ENCODE data around the gene POLE4.

POLE4 gene

GRCh38 chr2:74924463-74925265 lies 33.8 kb upstream of the POLE4 start:
- Histone ChIP-seq H3K4me1 (ENCODE audit: control insufficient read depth, insufficient read depth, low read length, poor library complexity, severe bottlenecking) (no peaks in the 10 kb centered on the region), H3K9me3 (ENCODE audit: control insufficient read depth, low read length) (no peaks in the 10 kb centered on the region), H3K4me3 (ENCODE audit: extremely low read depth, insufficient read depth, low read length, poor library complexity, severe bottlenecking) (no peak overlapping the region), H3K36me3 (ENCODE audit: control insufficient read depth, insufficient read depth, low read length) (no peaks in the 10 kb centered on the region), H3K27ac (ENCODE audit: low read depth, low read length, severe bottlenecking) (no peak overlapping the region)
- WGBS, 2 experiments (ENCODE audit: insufficient coverage in 2 of 2): 93 to 95% methylated on average over 6 to 7 of the region's 11 CpGs

- H3K36me3 ChIP-seq (ENCODE audit: control insufficient read depth, insufficient read depth, low read length): no peaks in the 10 kb centered on the region
- H3K27ac ChIP-seq (ENCODE audit: low read depth, low read length, severe bottlenecking): no peak overlapping the region
- WGBS, 2 experiments (ENCODE audit: insufficient coverage in 2 of 2): 50 to 73% methylated on average over 1 of the region's 2 CpGs
- H3K9me3 ChIP-seq (ENCODE audit: control insufficient read depth, low read length): no peaks in the 10 kb centered on the region
- H3K4me3 ChIP-seq (ENCODE audit: extremely low read depth, insufficient read depth, low read length, poor library complexity, severe bottlenecking): no peak overlapping the region
- H3K4me1 ChIP-seq (ENCODE audit: control insufficient read depth, insufficient read depth, low read length, poor library complexity, severe bottlenecking): no peaks in the 10 kb centered on the region
Measured at GRCh38 chr2:74925361-74925786, 33.1 kb upstream of the POLE4 start.

DNA sequence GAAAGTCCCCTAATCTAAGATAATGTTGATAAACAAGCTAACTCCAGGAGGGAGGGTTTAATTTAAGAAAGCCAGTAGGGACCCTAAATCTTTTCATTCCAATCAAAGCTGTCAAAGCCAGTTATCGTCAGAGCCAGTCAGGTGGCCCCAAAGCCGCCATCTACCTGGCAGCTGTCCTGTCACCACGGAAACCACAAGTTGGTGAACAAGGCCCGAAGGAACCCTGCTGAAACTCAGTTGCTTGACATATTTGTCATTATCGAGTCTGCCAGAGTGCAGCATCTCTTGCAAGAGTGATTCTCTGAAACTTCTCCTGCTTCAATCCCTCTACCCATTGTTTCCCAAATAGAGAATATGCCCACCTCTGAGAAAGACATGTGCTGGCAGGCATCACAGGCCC lies 30.8 kb upstream of the POLE4 start:
- H3K27ac ChIP-seq (ENCODE audit: low read depth, low read length, severe bottlenecking): no peak overlapping the region
- 87 to 89% methylated on average over 5 of the region's 5 CpGs for whole genome bisulfite sequencing, 2 experiments (ENCODE audit: insufficient coverage in 2 of 2)

GRCh38 chr2:74930811-74931486 lies 27.5 kb upstream of the POLE4 start:
- WGBS, 2 experiments (ENCODE audit: insufficient coverage in 2 of 2): 75 to 100% methylated on average over 4 to 6 of the region's 8 CpGs
- Histone ChIP-seq H3K4me1 (ENCODE audit: control insufficient read depth, insufficient read depth, low read length, poor library complexity, severe bottlenecking) (no peaks in the 10 kb centered on the region), H3K4me3 (ENCODE audit: extremely low read depth, insufficient read depth, low read length, poor library complexity, severe bottlenecking) (no peak overlapping the region), H3K36me3 (ENCODE audit: control insufficient read depth, insufficient read depth, low read length) (no peaks in the 10 kb centered on the region), H3K9me3 (ENCODE audit: control insufficient read depth, low read length) (no peaks in the 10 kb centered on the region), H3K27ac (ENCODE audit: low read depth, low read length, severe bottlenecking) (no peak overlapping the region)

More for the DNA sequence above, 30.8 kb upstream of the POLE4 start:
- no peaks in the 10 kb centered on the region for H3K36me3 ChIP-seq (ENCODE audit: control insufficient read depth, insufficient read depth, low read length)
- no peaks in the 10 kb centered on the region for H3K9me3 ChIP-seq (ENCODE audit: control insufficient read depth, low read length)
- no peak overlapping the region for H3K4me3 ChIP-seq (ENCODE audit: extremely low read depth, insufficient read depth, low read length, poor library complexity, severe bottlenecking)
- no peaks in the 10 kb centered on the region for H3K4me1 ChIP-seq (ENCODE audit: control insufficient read depth, insufficient read depth, low read length, poor library complexity, severe bottlenecking)

DNA sequence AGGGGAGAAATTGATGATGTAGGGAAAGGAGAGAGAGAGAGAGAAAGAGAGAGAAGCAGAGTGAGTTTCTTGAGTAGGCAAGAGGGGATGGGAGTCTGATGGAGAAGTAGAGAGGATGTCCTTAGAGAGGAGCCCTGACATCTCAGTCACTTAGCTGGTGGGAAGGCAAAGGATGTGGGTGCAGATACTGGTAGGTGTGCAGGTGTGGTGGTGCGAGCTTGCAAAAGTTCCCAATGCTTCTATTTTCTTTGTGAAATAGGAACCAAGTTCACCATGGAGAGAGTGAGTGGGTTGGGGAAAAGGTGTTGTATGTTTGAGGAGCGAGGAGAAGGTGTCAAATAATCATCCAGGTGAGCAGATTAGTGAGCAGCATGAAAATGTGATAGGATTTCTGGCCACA lies 26.5 kb upstream of the POLE4 start:
- H3K36me3 ChIP-seq (ENCODE audit: control insufficient read depth, insufficient read depth, low read length): no peaks in the 10 kb centered on the region
- no peak overlapping the region for H3K4me3 ChIP-seq (ENCODE audit: extremely low read depth, insufficient read depth, low read length, poor library complexity, severe bottlenecking)
- WGBS, 2 experiments (ENCODE audit: insufficient coverage in 2 of 2): 50 to 80% methylated on average over 1 of the region's 2 CpGs
- no peaks in the 10 kb centered on the region for H3K9me3 ChIP-seq (ENCODE audit: control insufficient read depth, low read length)
- H3K4me1 ChIP-seq (ENCODE audit: control insufficient read depth, insufficient read depth, low read length, poor library complexity, severe bottlenecking): no peaks in the 10 kb centered on the region
- H3K27ac ChIP-seq (ENCODE audit: low read depth, low read length, severe bottlenecking): no peak overlapping the region

- H3K36me3 ChIP-seq (ENCODE audit: control insufficient read depth, insufficient read depth, low read length): no peaks in the 10 kb centered on the region
- WGBS, 2 experiments (ENCODE audit: insufficient coverage in 2 of 2): 76 to 97% methylated on average over 3 of the region's 4 CpGs
- no peaks in the 10 kb centered on the region for H3K9me3 ChIP-seq (ENCODE audit: control insufficient read depth, low read length)
- no peaks in the 10 kb centered on the region for H3K4me1 ChIP-seq (ENCODE audit: control insufficient read depth, insufficient read depth, low read length, poor library complexity, severe bottlenecking)
- H3K4me3 ChIP-seq (ENCODE audit: extremely low read depth, insufficient read depth, low read length, poor library complexity, severe bottlenecking): no peak overlapping the region
- H3K27ac ChIP-seq (ENCODE audit: low read depth, low read length, severe bottlenecking): no peak overlapping the region
Measured at GRCh38 chr2:74935975-74936391, 22.5 kb upstream of the POLE4 start.

- no peaks in the 10 kb centered on the region for H3K9me3 ChIP-seq (ENCODE audit: control insufficient read depth, low read length)
- no peak overlapping the region for H3K4me3 ChIP-seq (ENCODE audit: extremely low read depth, insufficient read depth, low read length, poor library complexity, severe bottlenecking)
- WGBS, 2 experiments (ENCODE audit: insufficient coverage in 2 of 2): 100% methylated on average over 1 of the region's 6 CpGs
- H3K4me1 ChIP-seq (ENCODE audit: control insufficient read depth, insufficient read depth, low read length, poor library complexity, severe bottlenecking): no peaks in the 10 kb centered on the region
- H3K36me3 ChIP-seq (ENCODE audit: control insufficient read depth, insufficient read depth, low read length): no peaks in the 10 kb centered on the region
- no peak overlapping the region for H3K27ac ChIP-seq (ENCODE audit: low read depth, low read length, severe bottlenecking)
Measured at GRCh38 chr2:74937221-74937880, 21.1 kb upstream of the POLE4 start.

- Histone ChIP-seq H3K9me3 (ENCODE audit: control insufficient read depth, low read length) (no peaks in the 10 kb centered on the region), H3K4me1 (ENCODE audit: control insufficient read depth, insufficient read depth, low read length, poor library complexity, severe bottlenecking) (no peaks in the 10 kb centered on the region), H3K36me3 (ENCODE audit: control insufficient read depth, insufficient read depth, low read length) (no peaks in the 10 kb centered on the region), H3K4me3 (ENCODE audit: extremely low read depth, insufficient read depth, low read length, poor library complexity, severe bottlenecking) (no peak overlapping the region), H3K27ac (ENCODE audit: low read depth, low read length, severe bottlenecking) (no peak overlapping the region)
- 87 to 93% methylated on average over 3 to 4 of the region's 4 CpGs for WGBS, 2 experiments (ENCODE audit: insufficient coverage in 2 of 2)
Measured at GRCh38 chr2:74938264-74938663, 20.2 kb upstream of the POLE4 start.

DNA sequence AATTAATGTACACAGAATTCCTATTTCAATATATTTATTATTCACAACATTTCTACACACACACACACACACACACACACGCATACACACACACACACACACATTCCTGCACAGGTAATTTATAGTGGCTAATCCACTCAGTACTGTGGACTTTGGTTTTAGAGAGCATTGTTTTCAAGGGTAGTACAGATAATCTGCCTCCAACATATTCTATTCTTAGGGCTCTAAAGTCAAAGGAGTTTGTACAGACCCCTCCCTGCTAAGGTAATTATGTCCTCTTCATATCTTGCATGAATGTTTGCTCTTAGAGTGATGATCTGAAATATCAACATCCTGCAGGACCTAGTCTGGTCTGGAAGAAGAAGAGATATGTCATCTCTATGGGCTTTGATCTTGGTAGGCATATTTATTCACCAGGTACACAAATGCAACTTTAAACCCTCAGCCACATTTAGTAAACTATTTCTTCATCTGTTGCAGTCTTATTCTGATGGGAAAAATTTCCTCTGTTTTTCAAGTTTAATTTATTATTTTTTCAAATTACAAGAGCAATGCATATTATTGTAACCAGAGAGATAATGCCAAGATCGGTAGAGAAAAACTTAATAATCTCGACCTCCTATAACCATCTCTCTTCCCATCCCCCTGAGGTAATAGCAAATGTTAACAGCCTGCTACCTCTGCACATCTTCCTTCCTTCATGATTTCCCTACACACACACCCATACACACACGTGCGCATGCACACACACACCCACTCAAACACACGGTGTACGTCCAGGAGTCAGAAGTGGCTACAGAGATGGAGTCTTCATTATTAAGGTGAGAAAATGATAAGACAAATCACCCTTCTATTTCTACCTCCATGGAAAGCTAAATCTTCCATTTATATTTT lies 18.3 kb upstream of the POLE4 start:
- 90 to 100% methylated on average over 2 to 3 of the region's 7 CpGs for WGBS, 2 experiments (ENCODE audit: insufficient coverage in 2 of 2)
- no peaks in the 10 kb centered on the region for H3K4me1 ChIP-seq (ENCODE audit: control insufficient read depth, insufficient read depth, low read length, poor library complexity, severe bottlenecking)
- no peak overlapping the region for H3K27ac ChIP-seq (ENCODE audit: low read depth, low read length, severe bottlenecking)
- no peaks in the 10 kb centered on the region for H3K9me3 ChIP-seq (ENCODE audit: control insufficient read depth, low read length)
- no peaks in the 10 kb centered on the region for H3K36me3 ChIP-seq (ENCODE audit: control insufficient read depth, insufficient read depth, low read length)
- no peak overlapping the region for H3K4me3 ChIP-seq (ENCODE audit: extremely low read depth, insufficient read depth, low read length, poor library complexity, severe bottlenecking)

- no peak overlapping the region for H3K27ac ChIP-seq (ENCODE audit: low read depth, low read length, severe bottlenecking)
- no peak overlapping the region for H3K4me3 ChIP-seq (ENCODE audit: extremely low read depth, insufficient read depth, low read length, poor library complexity, severe bottlenecking)
- H3K4me1 ChIP-seq (ENCODE audit: control insufficient read depth, insufficient read depth, low read length, poor library complexity, severe bottlenecking): no peaks in the 10 kb centered on the region
- WGBS, 2 experiments (ENCODE audit: insufficient coverage in 2 of 2): no CpG with 5 or more reads among the region's 3 CpGs
- no peaks in the 10 kb centered on the region for H3K36me3 ChIP-seq (ENCODE audit: control insufficient read depth, insufficient read depth, low read length)
- no peaks in the 10 kb centered on the region for H3K9me3 ChIP-seq (ENCODE audit: control insufficient read depth, low read length)
Measured at GRCh38 chr2:74941284-74941683, 17.2 kb upstream of the POLE4 start.

Data from mesodermal cell (in vitro differentiated cells).